Central memory CD4-positive, alpha-beta T cell (primary cell): ENCODE results near the gene RP9.
"Not testable (repeated sequence)": the region's sequence is repeated elsewhere in the genome, so short reads cannot be mapped to it uniquely, and the experiment has no call there.

Experiments used
- DNase-seq: peaks from one replicate; pipeline ENCODE4 v3.0.0; 2022

RP9 gene

GRCh38 chr7:33100770-33101169 lies 8.4 kb downstream of the RP9 start:
- DNase-seq, result no peak

GRCh38 chr7:33099154-33099940 lies 9.9 kb downstream of the RP9 start:
- DNase-seq, result no peak

GRCh38 chr7:33094745-33095275 lies 14.4 kb downstream of the RP9 start:
- DNase-seq, result not testable (repeated sequence)

- DNase-seq, result no peak
These were observed 15.9 kb downstream of the RP9 start for GRCh38 chr7:33093266-33093665.

GRCh38 chr7:33091641-33092191 lies 17.5 kb downstream of the RP9 start:
- DNase-seq, result no peak

GRCh38 chr7:33091111-33091531 lies 18.1 kb downstream of the RP9 start:
- DNase-seq, result no peak

- no peak for DNase-seq
These were observed 20.1 kb downstream of the RP9 start for GRCh38 chr7:33089142-33089541.

- no peak for DNase-seq
These were observed 21.3 kb downstream of the RP9 start for GRCh38 chr7:33087858-33088257.

GRCh38 chr7:33087356-33087755 lies 21.8 kb downstream of the RP9 start:
- no peak for DNase-seq

- DNase-seq, result no peak
These were observed 29.2 kb downstream of the RP9 start for GRCh38 chr7:33079763-33080690.

GRCh38 chr7:33079096-33079495 lies 30.1 kb downstream of the RP9 start:
- no peak for DNase-seq

GRCh38 chr7:33076737-33077136 lies 32.5 kb downstream of the RP9 start:
- no peak for DNase-seq

- no peak for DNase-seq
These were observed 33.2 kb downstream of the RP9 start for GRCh38 chr7:33075818-33076518.

GRCh38 chr7:33073243-33073642 lies 36.0 kb downstream of the RP9 start:
- no peak for DNase-seq

GRCh38 chr7:33072471-33072870 lies 36.7 kb downstream of the RP9 start:
- DNase-seq, result no peak

- no peak for DNase-seq
These were observed 38.4 kb downstream of the RP9 start for GRCh38 chr7:33070831-33071230.

GRCh38 chr7:33070277-33070676 lies 38.9 kb downstream of the RP9 start:
- DNase-seq, result no peak

- no peak for DNase-seq
These were observed 41.3 kb downstream of the RP9 start for GRCh38 chr7:33067921-33068320.

GRCh38 chr7:33066771-33067170 lies 42.4 kb downstream of the RP9 start:
- DNase-seq, result no peak

- no peak for DNase-seq
These were observed 43.2 kb downstream of the RP9 start for GRCh38 chr7:33065981-33066380.

- peak; percentile 92 for DNase-seq
These were observed 46.3 kb downstream of the RP9 start for GRCh38 chr7:33062782-33063443.
